Measurements from ENCODE around the gene TRAM2. TPM values are rescaled to one million over a fixed set of nuclear protein-coding genes. Genes with fewer than 3 reads are reported as not detected.

TRAM2 gene
- total RNA-seq, 2 donors from 2014 or later, result 40.0 to 41.8 TPM

- ATAC-seq (ENCODE audit: insufficient number of reproducible peaks, low FRiP score, low read depth) (no peak), DNase-seq (ENCODE audit: low spot score) (no peak)
- Histone ChIP-seq H3K9me3 (no peaks in the 10 kb centered on the region), H3K27ac (peak overlapping the region; percentile 67 to 75), H3K27me3 (replicated peaks; ENCODE audit: insufficient read depth) (no peaks in the 10 kb centered on the region), H3K36me3 (no peaks in the 10 kb centered on the region), H3K4me1 (ENCODE audit: control insufficient read depth in 1 of 2, low read depth in 2 of 2) (peaks cover 84 to 99% of the 10 kb centered on the region in 2 donors), H3K4me3 (no peak overlapping the region)
- no peak for TF ChIP-seq CTCF (IDR thresholded peaks at IDR 0.05)
Observed at GRCh38 chr6:52543729-52544601, 32.9 kb downstream of the TRAM2 start.

GRCh38 chr6:52543262-52543661 is 33.6 kb downstream of the TRAM2 start:
- no peak for TF ChIP-seq CTCF (IDR thresholded peaks at IDR 0.05)
- Histone ChIP-seq H3K27me3 (replicated peaks; ENCODE audit: insufficient read depth) (no peaks in the 10 kb centered on the region), H3K9me3 (no peaks in the 10 kb centered on the region), H3K36me3 (no peaks in the 10 kb centered on the region), H3K27ac (peak overlapping the region; percentile 67 to 75), H3K4me1 (ENCODE audit: control insufficient read depth in 1 of 2, low read depth in 2 of 2) (peaks cover 86 to 99% of the 10 kb centered on the region in 2 donors), H3K4me3 (no peak overlapping the region)
- peak; percentile 52 for ATAC-seq (ENCODE audit: insufficient number of reproducible peaks, low FRiP score, low read depth)
- DNase-seq (ENCODE audit: low spot score), result no peak

GRCh38 chr6:52541135-52541534 is 35.7 kb downstream of the TRAM2 start:
- ATAC-seq (ENCODE audit: insufficient number of reproducible peaks, low FRiP score, low read depth) (no peak), DNase-seq (ENCODE audit: low spot score) (no peak)
- no peaks in the 10 kb centered on the region for H3K9me3 ChIP-seq
- H3K27me3 ChIP-seq (replicated peaks; ENCODE audit: insufficient read depth), result no peaks in the 10 kb centered on the region
- no peak for TF ChIP-seq CTCF (IDR thresholded peaks at IDR 0.05)
- H3K4me3 ChIP-seq, result no peak overlapping the region
- peak overlapping the region; percentile 67 to 75 for H3K27ac ChIP-seq
- H3K4me1 ChIP-seq (ENCODE audit: control insufficient read depth in 1 of 2, low read depth in 2 of 2), result peaks cover 84 to 99% of the 10 kb centered on the region in 2 donors
- no peaks in the 10 kb centered on the region for H3K36me3 ChIP-seq

- H3K27me3 ChIP-seq (replicated peaks; ENCODE audit: insufficient read depth), result no peaks in the 10 kb centered on the region
- no peak for DNase-seq (ENCODE audit: low spot score)
- no peaks in the 10 kb centered on the region for H3K9me3 ChIP-seq
- H3K36me3 ChIP-seq, result peaks cover 1% of the 10 kb centered on the region
- H3K4me1 ChIP-seq (ENCODE audit: control insufficient read depth in 1 of 2, low read depth in 2 of 2), result peaks cover 79 to 99% of the 10 kb centered on the region in 2 donors
- H3K4me3 ChIP-seq, result no peak overlapping the region
- ATAC-seq (ENCODE audit: insufficient number of reproducible peaks, low FRiP score, low read depth), result no peak
- no peak for TF ChIP-seq CTCF (IDR thresholded peaks at IDR 0.05)
- peak overlapping the region; percentile 67 to 75 for H3K27ac ChIP-seq
Observed at GRCh38 chr6:52540286-52540902, 36.5 kb downstream of the TRAM2 start.

GRCh38 chr6:52539607-52540006 is 37.3 kb downstream of the TRAM2 start:
- H3K9me3 ChIP-seq, result no peaks in the 10 kb centered on the region
- no peak overlapping the region for H3K4me3 ChIP-seq
- TF ChIP-seq CTCF (IDR thresholded peaks at IDR 0.05), result no peak
- no peaks in the 10 kb centered on the region for H3K27me3 ChIP-seq (replicated peaks; ENCODE audit: insufficient read depth)
- peak overlapping the region; percentile 67 to 75 for H3K27ac ChIP-seq
- H3K36me3 ChIP-seq, result peaks cover 9% of the 10 kb centered on the region
- peaks cover 71 to 92% of the 10 kb centered on the region in 2 donors for H3K4me1 ChIP-seq (ENCODE audit: control insufficient read depth in 1 of 2, low read depth in 2 of 2)
- DNase-seq (ENCODE audit: low spot score) (no peak), ATAC-seq (ENCODE audit: insufficient number of reproducible peaks, low FRiP score, low read depth) (no peak)
